GM19240 (cell line): ENCODE measurements around the gene EPN2.

Source experiments
- DNase-seq: peaks from one replicate; pipeline ENCODE4 v3.0.0; 2011; ENCODE audit warnings: low spot score; ENCODE audit not compliant: insufficient read length

EPN2 gene

GRCh38 chr17:19379361-19380065 is 142.3 kb downstream of the EPN2 start:
- DNase-seq: no peak

- no peak for DNase-seq
These were observed 143.5 kb downstream of the EPN2 start for GRCh38 chr17:19380481-19381301.

- no peak for DNase-seq
These were observed 144.2 kb downstream of the EPN2 start for GRCh38 chr17:19381361-19381740.

- DNase-seq: no peak
These were observed 144.7 kb downstream of the EPN2 start for GRCh38 chr17:19381741-19382444.

GRCh38 chr17:19382531-19383444 is 145.6 kb downstream of the EPN2 start:
- no peak for DNase-seq

GRCh38 chr17:19383681-19384470 is 146.7 kb downstream of the EPN2 start:
- DNase-seq: no peak

- DNase-seq: no peak
These were observed 147.7 kb downstream of the EPN2 start for GRCh38 chr17:19384723-19385391.

- DNase-seq: no peak
These were observed 148.4 kb downstream of the EPN2 start for GRCh38 chr17:19385521-19385983.
